ENCODE data around the gene CCDC15.

DNA sequence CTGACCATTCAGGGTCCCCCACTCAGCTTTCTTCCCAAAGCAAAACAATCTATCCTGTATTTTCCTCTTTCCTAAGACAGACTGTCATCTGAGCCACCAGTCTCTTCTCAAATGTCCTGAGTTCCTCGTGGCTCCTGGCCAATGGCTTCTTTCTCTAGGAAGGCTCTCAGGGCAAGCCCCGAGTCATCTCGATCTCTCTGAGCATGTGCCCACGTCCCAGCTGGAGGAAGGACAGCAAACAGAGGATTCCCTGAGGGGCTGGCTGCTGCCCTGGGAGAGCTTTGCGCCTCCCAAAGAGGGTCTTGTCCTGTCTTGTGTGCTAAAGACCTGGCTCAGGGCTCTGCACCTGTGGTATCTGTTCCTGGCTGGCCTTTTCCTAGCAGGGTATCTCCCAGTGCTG, 117.4 kb downstream of the CCDC15 start:
- TF ChIP-seq, protein P1, sequence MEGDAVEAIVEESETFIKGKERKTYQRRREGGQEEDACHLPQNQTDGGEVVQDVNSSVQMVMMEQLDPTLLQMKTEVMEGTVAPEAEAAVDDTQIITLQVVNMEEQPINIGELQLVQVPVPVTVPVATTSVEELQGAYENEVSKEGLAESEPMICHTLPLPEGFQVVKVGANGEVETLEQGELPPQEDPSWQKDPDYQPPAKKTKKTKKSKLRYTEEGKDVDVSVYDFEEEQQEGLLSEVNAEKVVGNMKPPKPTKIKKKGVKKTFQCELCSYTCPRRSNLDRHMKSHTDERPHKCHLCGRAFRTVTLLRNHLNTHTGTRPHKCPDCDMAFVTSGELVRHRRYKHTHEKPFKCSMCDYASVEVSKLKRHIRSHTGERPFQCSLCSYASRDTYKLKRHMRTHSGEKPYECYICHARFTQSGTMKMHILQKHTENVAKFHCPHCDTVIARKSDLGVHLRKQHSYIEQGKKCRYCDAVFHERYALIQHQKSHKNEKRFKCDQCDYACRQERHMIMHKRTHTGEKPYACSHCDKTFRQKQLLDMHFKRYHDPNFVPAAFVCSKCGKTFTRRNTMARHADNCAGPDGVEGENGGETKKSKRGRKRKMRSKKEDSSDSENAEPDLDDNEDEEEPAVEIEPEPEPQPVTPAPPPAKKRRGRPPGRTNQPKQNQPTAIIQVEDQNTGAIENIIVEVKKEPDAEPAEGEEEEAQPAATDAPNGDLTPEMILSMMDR (IDR thresholded peaks at IDR 0.05) = no peak
- TF ChIP-seq POLR2A (IDR thresholded peaks at IDR 0.05) = no peak
